ENCODE results near the gene ARHGAP26.
A peak's percentile ranks its signal among the peaks of the same experiment; 100 is the strongest.

Gene ARHGAP26

DNA sequence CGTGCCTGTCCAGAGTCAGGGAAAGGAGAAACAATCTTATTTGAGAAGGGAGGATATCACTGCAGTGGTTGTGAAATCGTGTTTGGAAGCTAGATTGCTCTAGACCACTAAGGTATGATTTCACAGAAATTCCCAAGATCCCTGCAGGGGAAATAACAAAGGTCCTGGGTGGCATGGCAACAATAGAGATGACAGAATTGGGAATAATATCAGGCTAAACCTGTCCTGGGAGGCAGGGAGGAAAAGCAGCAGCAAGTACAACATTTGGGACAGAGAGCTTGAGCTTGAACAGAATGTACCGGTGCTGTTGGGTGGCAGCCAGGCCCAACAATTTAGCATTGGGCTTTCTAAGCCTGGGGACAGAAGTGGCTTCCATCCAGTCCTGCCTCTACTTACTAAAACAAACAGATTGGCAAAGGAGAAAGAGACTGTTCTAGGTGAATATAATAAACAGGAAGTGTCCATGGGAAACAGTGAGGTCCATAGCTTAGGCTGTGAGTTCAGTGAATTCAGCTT lies 17.0 kb upstream of the ARHGAP26 start:
- DNase-seq = no peak

- DNase-seq = no peak
Measured at GRCh38 chr5:142754031-142754430, 16.1 kb upstream of the ARHGAP26 start.

DNA sequence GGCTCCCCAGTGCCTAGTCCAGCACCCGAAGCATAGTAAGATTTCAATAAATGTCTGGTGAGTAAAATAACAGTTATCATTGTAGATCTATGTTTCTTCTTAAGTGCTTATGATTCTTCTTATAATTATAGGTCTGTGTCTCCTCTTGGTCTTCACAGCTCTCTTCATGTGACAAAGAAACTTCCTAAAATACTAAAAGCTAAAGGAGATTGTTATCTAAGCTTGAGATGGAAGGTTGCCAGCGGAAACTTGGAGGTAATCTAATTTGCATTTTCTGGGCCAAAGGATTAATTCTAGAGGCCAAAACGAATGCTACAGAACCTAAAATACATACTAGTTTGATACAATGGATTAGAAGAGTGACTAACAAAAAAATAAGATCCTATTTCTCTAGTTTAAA lies 13.6 kb upstream of the ARHGAP26 start:
- DNase-seq = no peak

GRCh38 chr5:142757564-142757963 lies 12.6 kb upstream of the ARHGAP26 start:
- DNase-seq = no peak

DNA sequence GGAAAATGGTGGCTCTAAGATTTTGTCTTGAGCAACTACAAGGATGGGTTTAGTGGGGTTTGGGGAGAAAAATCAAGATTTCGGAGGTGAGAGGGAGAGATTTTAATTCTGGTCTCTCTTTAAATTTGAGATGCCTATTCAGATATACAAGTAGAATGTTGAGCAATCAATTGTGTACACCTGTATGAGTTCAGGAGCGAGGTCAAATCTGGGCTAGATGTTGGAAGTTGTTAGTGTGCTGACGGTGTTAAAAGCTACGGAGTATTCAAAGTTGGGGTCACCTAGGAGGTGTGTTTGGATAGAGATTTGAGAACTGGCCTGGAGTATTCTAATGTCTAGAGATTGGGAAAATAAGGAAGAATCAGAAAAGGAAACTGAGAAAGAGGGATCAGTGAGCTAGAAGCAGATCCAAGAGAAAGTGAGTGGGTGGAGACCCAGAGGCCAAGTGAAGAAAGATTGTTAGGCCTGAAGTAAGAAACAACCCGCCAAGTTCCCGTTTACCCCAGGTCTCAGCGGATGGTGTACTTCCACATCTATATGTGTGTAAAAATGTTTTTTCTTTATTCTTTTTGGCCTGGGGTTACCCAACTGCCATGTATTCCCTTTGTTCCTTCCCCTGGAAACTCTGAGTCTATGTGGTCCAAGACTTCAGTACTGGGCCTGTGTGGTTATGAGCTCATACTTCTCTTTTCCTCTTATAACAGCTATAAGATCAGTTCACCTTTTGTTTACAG lies 11.9 kb upstream of the ARHGAP26 start:
- DNase-seq = no peak

DNA sequence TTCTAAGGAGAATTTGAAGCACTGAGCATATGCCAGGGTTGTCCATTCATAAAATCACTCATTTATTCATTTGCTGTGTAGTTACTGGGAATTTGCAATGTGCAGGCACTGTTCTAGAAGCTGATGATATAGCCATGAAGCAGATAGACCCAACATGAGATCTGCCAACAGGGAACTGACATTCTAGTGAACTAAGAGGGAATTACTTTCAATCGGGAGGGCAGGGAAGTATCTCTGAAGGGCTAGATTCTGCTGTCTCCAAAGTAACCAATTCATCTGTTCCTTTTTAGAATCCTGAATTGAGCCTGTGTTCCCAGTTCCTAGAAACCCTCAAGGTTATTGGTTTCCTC lies 11.4 kb upstream of the ARHGAP26 start:
- no peak for DNase-seq

DNA sequence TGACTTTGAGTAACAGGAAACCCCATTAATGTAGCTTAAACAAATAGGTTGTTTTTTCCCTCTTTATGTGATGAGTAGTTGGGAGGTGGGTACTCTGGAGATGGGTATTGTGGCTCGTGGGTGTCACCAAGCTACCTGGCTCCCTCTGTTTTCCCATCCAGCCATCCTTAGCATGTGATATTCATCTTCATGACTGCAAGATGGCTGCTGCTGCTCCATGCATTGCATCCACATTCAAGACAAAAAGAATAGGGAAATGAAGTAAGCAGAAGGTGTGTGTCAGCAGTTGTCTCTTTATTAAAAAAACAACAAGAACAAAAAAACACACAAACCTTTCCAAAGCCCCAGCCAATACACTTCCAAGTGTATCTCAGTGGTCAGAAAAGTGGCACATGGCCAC lies 6.5 kb upstream of the ARHGAP26 start:
- no peak for DNase-seq

DNA sequence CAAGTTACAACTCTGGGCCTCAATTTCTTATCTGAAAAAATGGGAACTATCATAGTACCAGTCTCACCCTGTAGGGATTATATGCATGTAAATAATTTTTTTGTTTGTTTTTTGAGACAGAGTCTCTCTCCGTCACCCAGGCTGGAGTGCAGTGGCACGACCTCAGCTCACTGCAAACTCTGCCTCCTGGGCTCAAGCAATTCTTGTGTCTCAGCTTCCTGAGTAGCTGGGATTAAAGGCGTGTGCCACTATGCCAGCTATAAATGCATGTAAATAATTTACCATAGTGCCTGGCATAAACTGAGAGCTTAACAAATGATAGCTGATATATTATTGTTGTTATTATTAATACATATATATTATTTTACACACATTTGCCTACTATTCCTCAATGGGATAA lies 3.0 kb upstream of the ARHGAP26 start:
- DNase-seq = no peak

DNA sequence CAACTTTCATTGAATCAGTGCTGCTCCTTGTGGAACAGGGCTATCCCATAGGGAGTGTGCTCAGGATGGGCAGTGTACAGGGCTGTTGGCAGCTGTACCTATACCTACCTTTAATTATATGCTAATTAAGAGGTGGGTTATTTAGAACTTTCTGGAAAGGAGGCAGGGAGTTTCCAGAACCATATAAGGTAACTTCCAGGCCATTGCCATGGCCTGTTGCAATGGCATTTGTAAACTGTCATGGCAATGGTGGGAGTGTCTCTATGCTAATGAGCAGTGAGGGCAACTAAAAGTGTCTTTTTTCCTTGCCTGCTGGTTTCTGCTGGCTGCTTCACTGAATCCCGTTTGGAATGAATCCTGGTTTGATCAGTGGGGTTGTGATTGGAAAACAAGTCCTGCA lies 2.3 kb upstream of the ARHGAP26 start:
- no peak for DNase-seq

GRCh38 chr5:142769251-142769792 lies 855 bp upstream of the ARHGAP26 start:
- DNase-seq = peak; percentile 24

GRCh38 chr5:142770650-142771609 lies 753 bp downstream of the ARHGAP26 start:
- DNase-seq = peak; percentile 31

DNA sequence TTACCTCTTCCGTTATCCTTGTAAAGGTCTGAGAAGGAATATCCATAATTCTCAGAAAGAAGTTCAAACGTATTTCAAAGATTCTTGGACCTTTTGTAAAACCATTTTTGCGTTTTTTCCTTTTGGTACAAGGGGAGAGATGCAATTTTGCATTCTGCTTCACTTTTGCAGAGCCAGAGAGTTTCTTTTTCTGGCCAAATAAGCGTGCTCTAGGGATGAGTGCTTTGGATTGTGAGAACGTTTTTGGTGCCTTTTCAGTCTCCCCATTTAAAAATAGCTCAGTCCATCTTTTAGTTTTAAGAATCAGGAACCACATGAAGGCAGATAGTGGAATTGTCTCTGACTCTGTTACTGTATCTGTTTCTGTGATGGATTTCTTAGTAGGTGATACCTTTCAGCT lies 1.5 kb downstream of the ARHGAP26 start:
- no peak for DNase-seq

DNA sequence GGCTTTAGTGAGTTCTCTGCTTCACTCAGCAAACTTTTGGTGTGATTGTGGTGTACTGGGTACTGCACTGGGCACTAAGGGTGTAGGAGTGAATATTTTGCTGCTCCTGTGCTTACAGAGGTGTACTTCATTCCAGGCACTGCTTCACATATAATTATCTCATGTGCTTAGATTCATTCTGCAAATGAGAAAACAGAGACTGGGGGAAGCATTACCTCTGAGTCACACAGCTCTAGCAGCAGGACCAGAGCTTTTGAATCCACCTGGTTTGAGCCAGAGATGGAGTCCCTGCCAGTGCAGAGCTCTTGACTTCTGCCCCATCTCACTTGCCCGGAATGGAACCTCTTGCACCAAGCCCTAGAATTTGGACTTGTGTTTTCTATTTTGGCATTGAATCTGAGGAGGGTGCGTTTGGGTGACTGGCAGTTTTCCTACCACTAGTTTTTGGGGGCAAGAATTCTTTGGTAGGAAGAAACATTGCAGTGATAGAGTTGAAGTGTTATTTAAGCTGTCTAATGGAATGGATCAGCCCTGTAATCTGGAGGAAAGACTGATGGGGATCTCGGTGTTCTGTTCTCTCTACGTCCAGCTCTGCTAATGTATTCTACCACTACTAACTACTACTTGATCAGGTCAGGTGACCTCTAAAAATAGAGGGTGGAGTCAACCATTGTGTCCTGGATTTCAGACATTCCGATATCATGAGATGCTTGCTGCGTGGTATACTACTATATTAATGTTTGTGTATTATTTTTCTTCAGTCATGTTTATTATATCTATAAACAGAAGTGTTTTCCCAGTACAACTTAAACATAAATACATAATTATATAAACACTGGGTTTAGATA lies 2.5 kb downstream of the ARHGAP26 start:
- no peak for DNase-seq

GRCh38 chr5:142777099-142777498 lies 6.9 kb downstream of the ARHGAP26 start:
- no peak for DNase-seq

DNA sequence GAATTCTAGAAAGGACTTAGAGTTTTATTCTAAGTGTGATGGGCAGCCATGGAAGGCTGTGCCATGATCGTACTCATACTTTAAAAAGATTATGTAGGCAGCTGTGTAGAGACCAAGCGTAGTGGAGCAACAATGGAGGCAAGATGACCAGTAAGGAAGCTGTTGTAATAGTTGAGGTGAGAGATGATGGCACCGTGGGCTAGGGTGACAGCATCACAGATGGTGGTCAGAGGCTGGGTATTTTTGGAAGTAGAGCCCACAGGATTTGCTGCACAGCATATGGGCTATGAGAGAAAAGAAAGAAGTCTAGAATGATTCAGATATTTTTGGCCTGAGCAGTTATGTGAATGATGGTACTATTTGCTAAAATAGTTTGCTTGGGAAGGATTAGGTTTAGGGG lies 7.7 kb downstream of the ARHGAP26 start:
- DNase-seq = no peak

GRCh38 chr5:142779163-142779840 lies 9.1 kb downstream of the ARHGAP26 start:
- DNase-seq = peak; percentile 38

- DNase-seq = no peak
Measured at GRCh38 chr5:142780871-142781270, 10.7 kb downstream of the ARHGAP26 start.

DNA sequence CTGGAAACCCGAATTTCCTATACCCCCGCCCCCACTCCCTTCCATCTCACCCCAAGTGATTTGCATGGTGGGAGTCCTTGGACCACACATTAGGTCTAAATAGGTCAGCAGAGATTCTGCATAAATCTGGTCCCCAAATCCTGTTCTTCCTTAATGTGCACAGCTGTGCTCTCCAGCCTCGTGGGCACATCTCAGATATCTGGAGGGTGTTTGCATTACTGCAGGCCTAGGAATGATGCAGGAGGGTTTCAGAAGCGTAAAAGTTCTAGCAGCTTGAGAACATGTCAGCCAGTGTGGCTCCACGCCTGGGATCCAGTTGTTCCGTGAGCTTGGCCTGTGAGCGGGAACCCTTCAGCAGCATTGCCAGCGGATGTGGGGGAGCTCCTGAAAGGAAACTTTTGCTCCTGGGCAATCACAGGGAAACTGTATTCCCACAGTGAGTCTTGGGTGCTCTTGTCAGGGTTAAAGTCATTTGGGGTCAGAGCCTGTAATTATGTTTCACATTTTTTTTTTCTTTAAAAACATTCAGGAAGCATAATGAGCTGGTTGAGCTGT lies 12.9 kb downstream of the ARHGAP26 start:
- no peak for DNase-seq

GRCh38 chr5:142783601-142784341 lies 13.6 kb downstream of the ARHGAP26 start:
- no peak for DNase-seq

- no peak for DNase-seq
Measured at GRCh38 chr5:142784401-142784955, 14.3 kb downstream of the ARHGAP26 start.

DNA sequence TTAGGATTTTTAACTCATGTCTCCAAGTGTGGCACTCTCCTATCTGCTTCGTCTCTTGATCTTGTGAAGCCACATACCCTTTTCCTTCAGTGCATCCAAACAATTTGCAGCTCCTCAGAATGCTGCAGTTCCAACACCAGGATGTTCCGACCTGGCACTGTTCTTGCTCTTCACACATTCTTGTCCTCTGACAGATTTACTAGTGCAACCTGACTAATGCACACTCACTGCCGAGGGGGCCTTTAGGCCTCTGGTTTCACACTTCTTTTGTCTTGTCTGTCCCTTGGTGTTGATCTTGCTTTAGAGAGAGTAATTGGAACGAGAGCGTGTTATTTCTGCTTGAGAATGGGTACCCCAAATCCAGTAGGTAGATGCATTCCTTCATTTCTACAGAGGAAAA lies 15.0 kb downstream of the ARHGAP26 start:
- DNase-seq = no peak

Measured in hematopoietic multipotent progenitor cell treated with erythropoietin and hydrocortisone succinate and interleukin-3 and kit ligand, for 8 days (in vitro differentiated cells).